Rectal smooth muscle tissue (tissue), 1 donor: ENCODE results near the gene UBA3.

ENCODE experiments used
- H3K27ac ChIP-seq: one replicate; pipeline ENCODE4 v1.7.0; 2013; ENCODE audit warnings: low read depth, low read length, inconsistent platforms
- H3K27me3 ChIP-seq: one replicate; pipeline ENCODE4 v1.7.0; 2013; ENCODE audit warnings: low read length; ENCODE audit not compliant: control insufficient read depth, insufficient read depth
- H3K36me3 ChIP-seq: one replicate; pipeline ENCODE4 v1.7.0; 2013; ENCODE audit warnings: low read length; ENCODE audit not compliant: control insufficient read depth, insufficient read depth
- H3K4me1 ChIP-seq: one replicate; pipeline ENCODE4 v1.7.0; 2013; ENCODE audit warnings: low read length; ENCODE audit not compliant: control insufficient read depth, insufficient read depth
- H3K4me3 ChIP-seq: one replicate; pipeline ENCODE4 v1.7.0; 2013; ENCODE audit warnings: low read length
- H3K9ac ChIP-seq: one replicate; pipeline ENCODE4 v1.7.0; 2013; ENCODE audit warnings: low read length

The UBA3 gene

DNA sequence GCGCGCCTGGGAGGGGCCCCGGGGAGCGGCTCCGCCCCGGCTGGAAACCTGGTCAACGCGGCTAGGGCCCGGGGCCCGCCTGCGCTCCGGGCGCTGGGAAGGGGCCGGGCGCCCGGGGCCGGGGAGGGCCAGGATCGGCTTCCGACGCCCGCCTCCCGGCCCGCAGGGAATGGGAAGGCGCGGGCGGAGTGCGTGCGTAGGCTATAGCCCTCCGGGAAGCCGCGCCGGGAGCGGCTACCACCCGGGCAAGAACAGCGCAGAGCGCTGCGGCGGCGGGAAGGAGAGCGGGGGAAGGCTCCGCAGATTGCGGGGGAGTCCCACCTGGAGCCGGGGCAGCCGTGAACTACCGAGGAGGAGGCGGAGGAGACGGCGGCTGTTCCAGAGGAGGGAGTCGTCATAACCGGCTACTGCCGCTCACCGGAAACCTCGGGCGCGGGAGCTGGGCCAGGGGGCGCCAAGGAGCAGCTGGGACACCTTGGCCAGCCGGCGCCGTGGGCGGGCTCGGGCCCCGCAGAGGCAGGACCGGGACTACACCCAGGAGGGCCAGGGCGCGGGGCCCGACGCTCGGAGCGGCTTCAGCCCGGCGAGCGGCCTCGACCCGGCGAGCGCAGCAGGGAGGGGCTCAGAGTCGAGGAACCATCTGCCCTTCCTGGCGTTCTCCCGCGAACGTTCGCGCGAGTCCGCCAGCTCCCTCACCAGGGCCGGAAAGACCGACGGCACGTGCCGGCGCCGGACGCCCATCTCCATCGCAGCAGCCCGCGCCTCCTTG, 66.7 kb downstream of the UBA3 start, which contains the start of gene EOGT:
EOGT (minus strand) TSS at position 432 of the 769 bp plus-strand sequence. CDS start 3,838 bp downstream, outside the sequence.
- Histone ChIP-seq H3K9ac (peak within 1 kb of the TSS; percentile 89), H3K27me3 (no peaks in the 10 kb centered on the region), H3K27ac (peak within 1 kb of the TSS; percentile 96), H3K4me1 (peaks cover 12% of the 10 kb centered on the region), H3K36me3 (peaks cover 2% of the 10 kb centered on the region), H3K4me3 (peak within 1 kb of the TSS; percentile 88)

DNA sequence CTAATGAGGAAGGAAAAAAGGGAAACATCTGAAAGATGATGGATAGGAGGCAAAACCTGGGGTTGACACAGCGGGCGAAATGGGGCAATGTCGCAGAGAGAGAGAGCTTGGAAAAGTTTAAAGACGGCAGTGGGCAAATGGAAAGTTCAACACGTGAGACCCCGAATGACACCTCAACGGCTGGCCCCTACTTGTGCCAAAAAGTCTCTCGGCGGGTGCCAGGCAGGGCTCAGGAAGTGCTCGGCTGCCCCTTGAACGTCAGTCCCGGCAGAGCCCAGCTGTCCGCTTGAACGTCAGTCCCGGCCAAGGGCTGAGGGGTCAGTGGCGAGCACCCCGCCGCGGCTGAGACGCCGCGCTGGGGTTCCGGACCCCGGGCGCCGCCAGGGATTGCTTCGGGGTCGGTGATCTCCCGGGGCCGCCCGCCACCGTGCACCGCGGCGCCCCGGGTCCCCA, 67.3 kb downstream of the UBA3 start:
- Histone ChIP-seq H3K4me3 (peak overlapping the region; percentile 88), H3K27ac (peak overlapping the region; percentile 96), H3K4me1 (peaks cover 12% of the 10 kb centered on the region), H3K27me3 (no peaks in the 10 kb centered on the region), H3K9ac (peak overlapping the region; percentile 89), H3K36me3 (peaks cover 4% of the 10 kb centered on the region)

DNA sequence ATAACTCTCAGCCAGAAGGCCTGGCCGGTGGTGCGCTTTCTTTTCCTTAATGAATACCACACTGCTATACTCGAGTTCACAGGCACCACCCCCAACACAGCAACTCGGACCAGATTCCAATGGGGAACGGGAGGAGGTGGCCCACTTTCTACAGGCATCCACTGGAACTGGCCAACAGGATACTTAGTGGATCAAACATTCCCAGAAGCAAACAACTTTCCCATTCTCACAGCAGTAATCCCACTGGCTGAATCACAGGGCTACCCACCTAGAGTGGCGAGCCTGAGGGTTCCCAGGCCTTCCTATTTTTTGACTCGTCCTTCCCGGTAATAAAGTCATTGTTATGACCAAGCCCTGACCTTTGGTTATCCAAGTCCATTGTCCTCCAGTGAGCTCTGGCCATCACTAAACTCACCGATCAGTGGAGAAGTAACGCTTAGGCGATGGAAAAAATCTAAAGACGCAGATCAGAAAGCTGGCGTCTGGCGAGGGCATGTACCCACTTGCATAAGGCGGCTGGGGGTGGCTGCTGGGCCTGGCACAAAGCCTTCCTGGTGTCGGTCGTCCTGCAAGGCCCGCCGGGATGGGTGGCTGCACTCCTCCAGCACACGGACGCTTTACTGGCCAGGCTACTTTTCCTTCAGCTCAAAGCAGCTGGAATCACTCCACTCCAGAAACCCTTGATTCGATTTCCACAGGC, 67.9 kb downstream of the UBA3 start:
- Histone ChIP-seq H3K27me3 (no peaks in the 10 kb centered on the region), H3K4me1 (peaks cover 12% of the 10 kb centered on the region), H3K36me3 (peaks cover 4% of the 10 kb centered on the region), H3K9ac (peak overlapping the region; percentile 89), H3K27ac (peak overlapping the region; percentile 96), H3K4me3 (peak overlapping the region; percentile 88)

GRCh38 chr3:69011096-69011730, 69.0 kb downstream of the UBA3 start:
- H3K36me3 ChIP-seq: peaks cover 2% of the 10 kb centered on the region
- no peak overlapping the region for H3K4me3 ChIP-seq
- peak overlapping the region; percentile 96 for H3K27ac ChIP-seq
- peaks cover 12% of the 10 kb centered on the region for H3K4me1 ChIP-seq
- no peak overlapping the region for H3K9ac ChIP-seq
- H3K27me3 ChIP-seq: no peaks in the 10 kb centered on the region

GRCh38 chr3:69009559-69010410, 70.4 kb downstream of the UBA3 start:
- Histone ChIP-seq H3K4me3 (no peak overlapping the region), H3K27ac (peak overlapping the region; percentile 54), H3K9ac (no peak overlapping the region), H3K27me3 (no peaks in the 10 kb centered on the region), H3K4me1 (peaks cover 12% of the 10 kb centered on the region), H3K36me3 (peaks cover 2% of the 10 kb centered on the region)

GRCh38 chr3:69008980-69009379, 71.2 kb downstream of the UBA3 start:
- H3K27ac ChIP-seq: peak overlapping the region; percentile 54
- H3K4me3 ChIP-seq: no peak overlapping the region
- H3K36me3 ChIP-seq: peaks cover 2% of the 10 kb centered on the region
- no peak overlapping the region for H3K9ac ChIP-seq
- H3K27me3 ChIP-seq: no peaks in the 10 kb centered on the region
- peaks cover 11% of the 10 kb centered on the region for H3K4me1 ChIP-seq

- Histone ChIP-seq H3K27ac (no peak overlapping the region), H3K4me3 (no peak overlapping the region), H3K27me3 (no peaks in the 10 kb centered on the region), H3K36me3 (peaks cover 6% of the 10 kb centered on the region), H3K4me1 (peaks cover 7% of the 10 kb centered on the region), H3K9ac (no peak overlapping the region)
Measured at GRCh38 chr3:69005791-69006482, 74.2 kb downstream of the UBA3 start.

GRCh38 chr3:69005071-69005790, 74.9 kb downstream of the UBA3 start:
- Histone ChIP-seq H3K27ac (no peak overlapping the region), H3K9ac (no peak overlapping the region), H3K4me1 (peaks cover 6% of the 10 kb centered on the region), H3K27me3 (no peaks in the 10 kb centered on the region), H3K4me3 (no peak overlapping the region), H3K36me3 (peaks cover 6% of the 10 kb centered on the region)
